OCI-LY1 (cell line): Measurements from ENCODE around the gene ZNF263.

ENCODE experiments used
- EZH2 ChIP-seq: fragments of 200-600 bp; sonication (generic), shearing (Covaris generic); IDR thresholded peaks from 2 replicates; pipeline ENCODE4 v1.8.0; 2017; ENCODE audit warnings: borderline replicate concordance, mixed run types, mild to moderate bottlenecking, antibody characterized with exemption, low read length, moderate library complexity, mixed read lengths
- TF ChIP-seq, protein P1 (sequence below): fragments of 200-600 bp; sonication (generic), shearing (Covaris generic); IDR thresholded peaks from 2 replicates; pipeline ENCODE4 v1.5.1; 2017; ENCODE audit warnings: mild to moderate bottlenecking, antibody characterized with exemption, low read length, moderate library complexity, mixed read lengths

DNA sequence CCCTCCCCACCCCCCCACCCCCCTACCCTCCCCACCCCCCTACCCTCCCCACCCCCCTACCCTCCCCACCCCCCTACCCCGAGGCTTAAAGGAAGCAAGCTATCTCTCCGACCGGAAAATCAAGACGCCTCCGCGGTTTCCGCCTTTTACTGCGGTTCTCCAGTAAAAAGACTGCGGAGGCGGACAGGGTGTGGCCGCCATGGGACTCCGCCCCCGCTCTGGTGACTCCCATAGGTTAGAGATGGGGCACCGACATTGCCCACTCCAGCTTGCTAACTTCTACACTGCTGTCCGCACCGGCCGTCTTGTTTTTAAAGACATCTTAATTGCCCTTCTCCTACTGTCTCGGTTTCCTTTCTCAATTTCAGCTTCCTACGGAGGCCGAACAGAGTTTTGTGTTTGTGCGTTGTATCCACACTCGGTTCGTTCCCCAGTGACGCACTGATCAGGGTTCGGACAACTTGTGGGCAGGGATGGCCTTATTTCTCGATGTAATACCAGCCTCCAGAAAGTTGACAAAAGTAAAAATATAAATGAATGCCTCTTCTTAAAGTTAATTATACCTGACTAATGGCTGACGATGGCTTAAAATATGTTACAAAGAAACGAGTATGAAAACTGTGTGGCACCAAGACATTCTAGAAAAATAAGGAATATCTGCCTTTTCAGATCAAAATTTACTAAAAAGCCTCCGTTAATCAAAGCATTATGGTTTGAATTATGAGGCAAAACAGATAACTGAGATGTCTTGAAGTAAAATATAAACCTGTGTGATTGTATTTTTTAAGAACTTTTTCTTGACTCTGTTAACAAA is 47.2 kb upstream of the ZNF263 start:
- TF ChIP-seq, protein P1, sequence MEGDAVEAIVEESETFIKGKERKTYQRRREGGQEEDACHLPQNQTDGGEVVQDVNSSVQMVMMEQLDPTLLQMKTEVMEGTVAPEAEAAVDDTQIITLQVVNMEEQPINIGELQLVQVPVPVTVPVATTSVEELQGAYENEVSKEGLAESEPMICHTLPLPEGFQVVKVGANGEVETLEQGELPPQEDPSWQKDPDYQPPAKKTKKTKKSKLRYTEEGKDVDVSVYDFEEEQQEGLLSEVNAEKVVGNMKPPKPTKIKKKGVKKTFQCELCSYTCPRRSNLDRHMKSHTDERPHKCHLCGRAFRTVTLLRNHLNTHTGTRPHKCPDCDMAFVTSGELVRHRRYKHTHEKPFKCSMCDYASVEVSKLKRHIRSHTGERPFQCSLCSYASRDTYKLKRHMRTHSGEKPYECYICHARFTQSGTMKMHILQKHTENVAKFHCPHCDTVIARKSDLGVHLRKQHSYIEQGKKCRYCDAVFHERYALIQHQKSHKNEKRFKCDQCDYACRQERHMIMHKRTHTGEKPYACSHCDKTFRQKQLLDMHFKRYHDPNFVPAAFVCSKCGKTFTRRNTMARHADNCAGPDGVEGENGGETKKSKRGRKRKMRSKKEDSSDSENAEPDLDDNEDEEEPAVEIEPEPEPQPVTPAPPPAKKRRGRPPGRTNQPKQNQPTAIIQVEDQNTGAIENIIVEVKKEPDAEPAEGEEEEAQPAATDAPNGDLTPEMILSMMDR: no peak
- no peak for TF ChIP-seq EZH2
